H4 (cell line): ENCODE measurements around the gene SCN3A. TPM values are rescaled to one million over a fixed set of nuclear protein-coding genes. Genes with fewer than 3 reads are reported as not detected.

ENCODE experiments used
- DNase-seq: peaks from one replicate; pipeline ENCODE4 v3.0.0-alpha.2; 2015; ENCODE audit warnings: low spot score
- total RNA-seq: library from RNA; depleted of rRNA; stranded (reverse); fragments of >200 nt; shearing (Covaris generic); gene quantifications from 2 replicates; pipeline ENCODE4 v1.2.3, GENCODE V29; 2014

The SCN3A gene
- total RNA-seq, 1 experiment from 2014 or later, result 1.3 TPM

GRCh38 chr2:165191096-165191728 lies 12.6 kb downstream of the SCN3A start:
- DNase-seq, result no peak

DNA sequence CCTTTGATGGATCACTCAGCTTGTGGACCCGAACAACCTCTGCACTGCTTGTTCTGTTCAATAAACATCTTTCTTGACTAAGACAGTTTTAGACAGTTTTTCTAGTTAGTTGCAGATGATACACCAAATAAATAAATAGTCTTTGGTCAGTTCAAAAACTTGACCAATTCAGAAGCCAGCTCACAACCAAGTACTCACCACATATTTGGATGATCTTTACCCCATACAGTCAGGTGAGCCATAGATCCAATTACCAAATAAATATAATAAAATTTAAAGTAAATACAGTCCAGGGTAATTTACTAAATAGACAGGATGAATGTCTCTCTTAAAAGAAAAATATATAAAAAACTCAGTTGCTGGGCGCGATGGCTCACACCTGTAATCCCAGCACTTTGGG lies 18.2 kb downstream of the SCN3A start:
- DNase-seq, result no peak

DNA sequence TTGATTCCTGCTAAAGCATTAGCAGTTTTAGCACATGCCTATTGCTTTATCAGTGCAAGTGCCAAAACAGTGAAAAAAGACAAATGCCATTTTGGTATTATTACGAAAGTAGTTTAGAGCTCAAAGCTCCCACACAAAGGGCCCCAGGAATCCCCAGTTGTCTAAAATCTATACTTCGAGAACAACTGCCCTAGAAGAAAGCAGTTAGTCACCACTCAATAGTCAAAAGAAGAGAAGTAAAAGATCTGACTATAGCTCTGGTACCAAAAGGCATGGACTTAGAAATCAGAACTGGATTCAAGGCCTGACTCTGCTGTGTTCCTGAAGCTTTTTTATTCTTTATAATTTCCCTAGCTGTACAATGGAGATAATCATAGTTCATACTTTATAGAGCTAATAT lies 21.8 kb downstream of the SCN3A start:
- no peak for DNase-seq

GRCh38 chr2:165176780-165177179 lies 27.1 kb downstream of the SCN3A start:
- no peak for DNase-seq

DNA sequence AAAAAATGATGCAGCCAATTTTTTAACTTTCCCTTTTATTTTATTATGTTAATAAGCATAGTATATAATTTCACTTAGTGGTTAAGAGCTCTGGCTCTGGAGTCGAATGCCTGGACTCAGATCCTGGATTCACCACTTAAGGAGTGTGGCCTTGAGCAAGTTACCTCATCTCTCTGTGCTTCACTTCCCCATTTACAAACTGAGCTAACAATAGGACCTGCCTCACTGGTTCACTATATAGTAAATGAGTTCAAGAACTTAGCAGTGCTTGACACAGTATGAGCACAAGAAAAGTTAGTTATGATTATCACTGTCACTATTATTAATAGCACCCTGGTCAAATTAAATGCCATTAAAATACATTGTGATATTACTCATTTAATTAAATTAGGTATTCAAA lies 30.6 kb downstream of the SCN3A start:
- DNase-seq, result no peak

DNA sequence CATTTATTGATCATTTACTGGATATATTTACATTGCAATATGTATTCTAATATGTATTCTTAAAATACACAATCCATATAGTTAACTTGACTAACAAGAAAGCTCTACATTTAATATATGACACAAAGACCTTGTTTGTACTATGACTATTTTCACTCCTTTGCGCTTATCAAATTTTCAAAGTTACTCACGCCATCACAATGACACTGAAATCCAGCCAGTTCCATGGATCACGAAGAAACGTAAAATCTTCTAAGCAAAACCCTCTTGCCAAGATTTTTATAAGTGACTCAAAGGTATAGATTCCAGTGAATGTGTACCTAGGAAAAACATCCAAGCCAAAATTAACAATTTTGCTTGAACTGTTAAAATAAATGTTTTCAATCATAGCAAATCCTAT lies 39.6 kb downstream of the SCN3A start:
- DNase-seq, result no peak

DNA sequence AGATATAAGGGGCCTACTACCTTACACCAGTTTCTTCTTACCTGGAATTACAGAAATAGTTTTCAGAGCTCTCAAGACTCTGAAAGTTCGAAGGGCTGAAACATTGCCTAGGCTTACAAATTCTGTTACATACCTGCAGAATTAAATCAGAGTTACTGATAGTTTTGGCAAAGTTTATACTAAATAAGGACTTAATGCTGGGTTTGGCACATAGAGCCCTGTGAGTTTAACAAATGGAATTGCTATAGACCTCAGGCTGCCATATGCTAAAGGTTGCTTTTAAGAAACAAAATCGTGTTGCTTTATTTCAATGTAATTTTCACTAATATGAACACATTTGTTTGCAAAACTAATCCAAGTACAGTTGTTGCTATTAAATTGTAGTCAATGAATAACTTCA lies 40.1 kb downstream of the SCN3A start:
- no peak for DNase-seq

DNA sequence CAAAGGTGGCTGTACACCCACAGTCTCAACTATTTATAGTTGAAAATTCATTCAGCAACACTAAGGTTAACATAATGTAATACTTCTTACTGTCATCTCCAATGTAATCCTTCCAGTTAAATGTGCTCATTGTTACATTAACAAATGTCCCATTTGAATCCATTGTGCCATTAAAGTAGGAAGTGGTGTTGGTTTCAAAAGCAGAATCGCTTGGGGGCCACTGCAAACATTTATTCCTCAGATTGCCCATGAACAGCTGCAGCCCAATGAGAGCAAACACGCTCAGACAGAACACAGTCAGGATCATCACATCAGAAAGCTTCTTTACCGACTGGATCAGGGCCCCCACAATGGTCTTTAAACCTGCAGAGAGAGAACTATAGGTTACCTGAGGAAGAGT lies 41.4 kb downstream of the SCN3A start:
- no peak for DNase-seq

DNA sequence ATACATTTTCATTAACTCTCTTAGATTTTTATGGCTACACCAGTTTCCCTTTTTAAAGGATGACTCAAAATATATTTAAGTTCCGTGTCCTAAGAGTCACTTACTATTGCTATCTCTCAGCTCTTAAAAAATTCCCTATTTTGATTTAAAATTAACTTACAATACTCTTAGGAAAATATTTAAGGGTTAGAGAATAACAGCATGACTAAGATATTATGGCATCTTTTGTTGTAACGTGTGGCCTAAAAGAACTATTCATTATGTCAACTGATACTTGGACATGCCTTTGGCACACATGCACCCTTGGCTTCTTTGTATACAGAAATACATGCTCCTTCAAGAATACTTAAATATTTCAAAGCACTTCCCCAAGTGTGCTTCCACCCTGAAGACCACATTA lies 42.3 kb downstream of the SCN3A start:
- no peak for DNase-seq

- no peak for DNase-seq
These were observed 46.7 kb downstream of the SCN3A start for GRCh38 chr2:165157160-165157559.

- DNase-seq, result no peak
These were observed 48.7 kb downstream of the SCN3A start for GRCh38 chr2:165155152-165155551.

DNA sequence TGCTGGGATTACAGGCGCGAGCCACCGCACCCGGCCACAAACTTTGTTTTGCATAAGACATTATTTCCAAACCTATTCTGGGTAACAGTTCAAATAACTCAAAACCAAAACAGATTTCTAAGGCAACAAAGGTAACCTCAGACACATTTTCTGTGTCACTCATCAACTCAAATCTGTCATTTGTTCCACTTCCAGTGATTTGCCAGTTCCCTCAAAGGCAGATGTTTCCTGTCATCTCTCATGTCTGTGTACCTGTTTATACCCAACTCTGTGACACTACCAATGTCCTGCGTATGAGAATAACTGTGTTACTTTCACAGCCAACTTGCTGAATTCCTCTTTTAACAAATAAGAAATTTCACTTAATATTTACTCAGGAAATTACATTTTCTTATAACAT lies 54.4 kb downstream of the SCN3A start:
- no peak for DNase-seq

DNA sequence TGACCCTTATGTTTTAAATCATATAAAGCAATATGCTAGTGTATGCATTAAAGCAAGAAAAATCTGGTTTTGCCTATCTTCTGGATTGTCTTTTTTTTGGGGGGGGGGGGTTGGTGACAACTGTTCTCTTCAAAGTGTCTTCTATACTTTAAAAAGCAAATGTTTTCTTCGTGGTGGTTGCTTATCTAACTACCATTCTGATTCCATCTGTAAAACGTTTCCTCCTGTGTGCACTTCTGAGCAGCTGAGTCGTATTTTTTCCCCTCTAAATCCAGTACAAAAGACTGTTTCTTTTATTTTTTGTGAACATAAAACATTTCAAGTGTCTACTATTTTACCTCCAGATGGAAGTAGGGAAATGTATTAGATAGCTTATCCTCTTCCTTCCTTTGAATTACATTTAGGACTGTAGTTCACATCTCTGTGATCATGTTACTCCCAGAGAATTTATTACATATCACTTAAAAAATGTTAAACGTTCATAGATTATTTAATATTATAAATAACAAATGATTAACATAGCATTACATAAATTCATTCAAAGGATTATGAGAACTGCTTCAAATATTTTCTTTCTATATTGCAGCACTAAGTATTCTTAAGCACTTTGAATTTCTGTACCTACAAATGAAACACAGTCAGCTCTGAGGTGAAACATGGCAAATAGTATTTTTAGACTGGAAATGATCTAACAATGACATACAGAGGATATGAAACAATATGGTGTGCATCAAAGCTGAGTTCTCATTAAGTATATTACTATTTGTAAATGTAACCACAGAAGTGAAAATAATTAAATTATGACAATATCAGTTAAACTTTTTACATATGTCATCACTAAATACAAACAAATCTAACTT lies 56.4 kb downstream of the SCN3A start:
- no peak for DNase-seq

GRCh38 chr2:165144315-165144714 lies 59.5 kb downstream of the SCN3A start:
- no peak for DNase-seq

DNA sequence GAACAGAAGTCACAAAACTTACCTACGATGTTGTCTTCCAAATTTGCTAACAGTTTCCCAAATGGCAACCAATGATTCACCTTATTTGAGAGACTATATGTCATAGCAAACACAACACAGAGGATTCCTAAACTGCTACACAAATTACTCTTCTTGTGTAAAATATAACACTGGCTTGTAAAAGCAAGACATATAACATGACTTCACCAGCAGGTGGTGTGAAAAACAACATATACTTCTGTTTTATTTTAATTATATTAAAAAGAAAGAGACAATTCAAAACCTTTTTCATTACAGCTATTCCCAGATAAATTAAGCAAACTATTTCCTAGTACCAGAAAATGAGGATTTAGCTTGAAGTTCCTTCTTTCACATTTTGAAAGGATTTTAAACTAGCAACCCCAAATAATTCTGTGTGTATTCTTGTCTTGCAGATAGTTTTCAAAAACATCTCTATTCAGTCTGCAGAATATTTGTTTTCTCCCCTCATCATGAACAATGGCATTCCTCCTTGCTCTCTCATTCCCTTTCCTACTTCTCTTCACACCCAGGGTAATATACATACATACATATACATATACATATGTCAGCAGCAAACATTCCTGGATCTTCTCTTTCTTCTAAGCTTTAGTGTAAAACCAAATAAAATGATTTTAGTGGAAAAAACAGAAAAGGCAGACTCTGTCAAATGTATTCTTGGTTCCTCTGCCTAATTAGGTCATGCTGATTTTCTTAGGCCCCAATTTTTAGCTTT lies 62.1 kb downstream of the SCN3A start:
- DNase-seq, result no peak

DNA sequence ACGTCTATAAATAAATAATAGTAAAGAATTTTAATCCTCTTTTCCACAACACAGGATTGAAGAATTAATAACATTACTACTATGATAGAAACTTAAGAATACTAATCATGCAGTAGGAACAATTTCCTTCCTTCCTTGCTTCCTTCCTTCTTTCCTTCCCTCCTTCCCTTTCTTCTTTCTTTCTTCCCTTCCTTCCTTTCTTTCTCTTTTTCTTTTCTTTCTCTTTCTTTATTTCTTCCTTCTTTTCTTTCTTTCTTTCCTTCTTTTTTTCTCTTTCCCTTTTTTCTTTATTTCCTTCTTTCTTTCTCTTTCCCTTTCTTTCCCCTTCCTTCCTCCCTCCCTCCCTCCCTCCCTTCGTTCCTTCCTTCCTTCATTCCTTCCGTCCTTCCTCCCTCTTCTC lies 77.6 kb downstream of the SCN3A start:
- no peak for DNase-seq

DNA sequence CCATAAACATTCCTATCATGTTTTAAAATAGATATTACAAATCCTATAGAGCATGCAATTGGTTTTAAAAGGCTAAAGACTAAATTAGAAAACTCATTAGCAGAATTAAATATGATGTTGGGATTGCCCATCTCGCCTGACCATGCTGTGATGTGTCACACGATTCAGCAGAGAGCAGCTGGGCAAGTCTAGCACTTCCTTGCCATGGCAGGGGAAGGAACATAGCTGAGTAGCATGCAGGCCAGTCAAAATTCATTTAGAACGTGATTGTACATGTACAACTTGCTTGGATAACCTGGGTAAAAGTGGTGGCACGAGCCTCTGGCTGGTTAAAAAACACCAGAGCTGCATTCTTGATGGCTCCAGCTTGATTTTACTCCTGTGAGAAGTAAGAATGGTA lies 81.3 kb downstream of the SCN3A start:
- no peak for DNase-seq

DNA sequence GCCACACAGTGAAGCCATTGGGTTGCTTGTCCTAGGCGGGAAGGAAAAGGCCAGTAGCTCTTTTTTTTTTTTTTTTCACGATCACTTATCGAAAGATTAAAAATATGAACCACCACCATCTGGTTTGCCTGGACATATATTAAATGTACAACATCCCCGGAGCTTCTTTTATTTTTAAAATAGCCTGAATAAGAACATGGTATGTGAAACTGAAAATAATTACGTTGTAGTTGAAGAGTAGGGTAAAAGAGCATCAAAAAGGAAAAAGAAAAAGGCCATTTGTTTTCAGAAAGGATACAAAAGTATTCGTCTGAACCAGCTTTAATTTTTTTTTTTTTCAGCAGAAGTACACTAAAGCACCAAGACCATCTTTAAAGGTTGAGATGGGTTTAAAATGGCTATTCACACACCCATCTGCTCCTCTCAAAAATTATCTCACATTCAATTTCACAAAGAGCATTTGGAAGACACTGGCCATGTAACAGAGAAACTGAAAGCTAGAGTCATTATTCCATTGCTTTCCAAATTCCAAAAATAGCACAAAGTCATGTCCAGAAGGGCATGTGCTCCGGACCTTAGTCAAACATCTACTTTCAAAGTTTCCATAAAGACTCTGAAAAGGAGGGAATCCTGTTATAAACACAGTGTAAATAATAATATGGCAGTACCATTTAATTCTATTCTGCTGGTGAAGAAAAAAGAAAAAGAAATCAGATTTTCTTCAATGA lies 82.9 kb downstream of the SCN3A start:
- DNase-seq, result no peak

DNA sequence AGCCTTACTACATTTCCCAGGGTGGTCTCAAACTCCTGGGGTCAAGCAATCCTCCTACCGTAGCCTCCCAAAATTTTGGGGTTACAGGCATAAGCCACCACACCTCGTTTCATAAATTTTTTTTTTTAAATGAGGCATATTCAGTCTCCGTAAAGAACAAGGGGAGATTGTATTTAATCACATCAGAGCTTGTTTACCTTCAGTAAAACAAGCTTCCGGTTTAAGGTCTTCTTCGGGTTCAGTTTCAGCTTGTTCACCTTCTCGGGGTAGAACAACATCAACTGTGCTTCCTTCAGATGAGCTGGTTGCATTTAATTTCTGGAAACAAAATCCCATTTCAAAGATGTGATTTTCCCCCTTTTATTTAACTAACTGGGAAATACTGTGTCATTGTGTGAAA lies 88.6 kb downstream of the SCN3A start:
- no peak for DNase-seq

DNA sequence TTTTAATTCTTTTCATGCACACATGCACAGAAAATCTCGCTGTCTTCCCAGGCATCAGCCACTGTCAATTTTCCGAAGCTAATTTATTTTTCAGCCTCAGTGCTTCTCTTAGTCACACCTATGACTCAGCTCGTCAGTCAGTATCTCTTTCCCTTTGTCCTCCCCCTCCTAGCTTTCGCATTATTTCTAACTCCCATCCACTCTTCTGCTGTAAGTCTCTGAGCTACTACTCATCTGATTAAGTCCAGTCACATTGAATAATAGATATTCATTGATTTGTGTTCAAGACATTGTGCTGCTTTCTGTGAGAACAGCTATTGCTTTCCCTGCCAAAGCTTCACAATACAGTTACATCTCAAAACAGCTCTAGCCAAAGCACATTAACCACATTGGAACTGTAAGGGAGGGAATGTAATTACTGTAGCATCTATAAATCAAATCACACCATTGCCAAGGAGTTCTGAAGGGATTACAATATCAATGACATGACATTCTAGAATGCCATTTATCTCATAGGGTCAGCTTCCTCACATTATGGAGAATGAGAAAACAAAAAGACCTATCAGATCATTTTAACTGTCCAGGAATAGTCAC lies 89.4 kb downstream of the SCN3A start:
- peak; percentile 21 for DNase-seq

DNA sequence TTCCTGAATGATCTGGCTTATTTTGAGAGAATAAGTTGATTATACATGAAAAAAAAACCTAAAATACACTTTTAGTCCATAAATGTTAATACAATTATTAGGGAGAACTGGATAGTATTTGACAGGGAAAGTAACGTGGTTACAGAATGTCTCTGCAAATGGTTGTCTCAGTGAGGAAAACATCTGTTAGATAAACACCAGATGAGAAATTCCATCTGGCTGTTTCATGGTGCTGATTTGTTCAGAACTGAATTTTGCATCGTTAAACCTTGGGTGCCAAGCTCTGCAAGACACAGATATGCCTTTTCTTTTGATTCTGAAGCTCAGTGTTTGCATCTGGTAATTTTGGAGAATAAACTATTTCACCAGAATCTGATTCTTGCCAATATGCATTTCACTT lies 90.4 kb downstream of the SCN3A start:
- no peak for DNase-seq

GRCh38 chr2:165112789-165113188 lies 91.1 kb downstream of the SCN3A start:
- DNase-seq, result no peak
